KOPT-K1 (cell line): Measurements from ENCODE around the gene MTERF4.

Experiments
- H3K27ac ChIP-seq: fragments of 200-600 bp; sonication (generic); 2 replicates; pipeline ENCODE4 v1.5.1; 2016; ENCODE audit warnings: antibody characterized with exemption, mild to moderate bottlenecking, low read depth, low read length; ENCODE audit not compliant: poor library complexity, severe bottlenecking
- H3K36me3 ChIP-seq: fragments of 200-600 bp; sonication (generic); 2 replicates; pipeline ENCODE4 v1.5.1; 2017; ENCODE audit warnings: antibody characterized with exemption, mild to moderate bottlenecking, low read length, moderate library complexity; ENCODE audit not compliant: insufficient read depth
- H3K9me3 ChIP-seq: fragments of 200-600 bp; sonication (generic); 2 replicates; pipeline ENCODE4 v1.5.1; 2017; ENCODE audit warnings: antibody characterized with exemption, low read length, mild to moderate bottlenecking; ENCODE audit not compliant: insufficient read depth, poor library complexity, severe bottlenecking

Gene MTERF4

DNA sequence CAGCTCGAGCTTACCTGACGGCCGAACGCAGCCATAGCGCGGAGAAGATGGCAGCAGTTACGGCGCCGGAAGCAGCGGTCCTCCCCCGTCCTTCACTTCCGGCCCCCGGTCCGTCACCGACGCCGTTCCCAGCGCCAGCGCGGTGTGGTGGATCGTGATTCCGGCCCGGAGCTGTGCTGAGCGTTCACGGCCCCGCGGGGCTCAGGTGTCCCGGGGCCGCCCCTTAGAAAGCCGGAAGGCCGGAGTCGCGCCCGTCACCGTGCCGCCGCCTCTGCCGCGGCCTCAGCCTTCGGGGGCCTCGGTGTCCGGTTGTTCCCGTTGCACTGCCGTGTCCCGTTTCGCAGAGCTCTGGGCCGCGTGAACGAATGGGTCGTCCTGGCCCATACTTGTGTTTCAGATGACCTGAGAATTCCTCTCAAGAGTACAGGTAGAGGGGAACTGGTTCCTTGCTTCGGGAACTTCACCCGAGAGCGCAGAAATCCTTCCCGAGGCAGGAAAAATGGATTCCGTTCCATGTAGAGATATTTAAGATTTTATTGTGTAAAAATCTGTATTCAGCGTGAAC lies at the start of gene MTERF4:
TSS of gene MTERF4 (minus strand) at position 49 of the 565 bp plus-strand sequence. CDS start at position 35, 14 bp downstream.
- H3K9me3 ChIP-seq: no peaks in the 10 kb centered on the region
- peaks cover 40% of the 10 kb centered on the region for H3K36me3 ChIP-seq
- H3K27ac ChIP-seq: peak within 1 kb of the TSS; percentile 80

DNA sequence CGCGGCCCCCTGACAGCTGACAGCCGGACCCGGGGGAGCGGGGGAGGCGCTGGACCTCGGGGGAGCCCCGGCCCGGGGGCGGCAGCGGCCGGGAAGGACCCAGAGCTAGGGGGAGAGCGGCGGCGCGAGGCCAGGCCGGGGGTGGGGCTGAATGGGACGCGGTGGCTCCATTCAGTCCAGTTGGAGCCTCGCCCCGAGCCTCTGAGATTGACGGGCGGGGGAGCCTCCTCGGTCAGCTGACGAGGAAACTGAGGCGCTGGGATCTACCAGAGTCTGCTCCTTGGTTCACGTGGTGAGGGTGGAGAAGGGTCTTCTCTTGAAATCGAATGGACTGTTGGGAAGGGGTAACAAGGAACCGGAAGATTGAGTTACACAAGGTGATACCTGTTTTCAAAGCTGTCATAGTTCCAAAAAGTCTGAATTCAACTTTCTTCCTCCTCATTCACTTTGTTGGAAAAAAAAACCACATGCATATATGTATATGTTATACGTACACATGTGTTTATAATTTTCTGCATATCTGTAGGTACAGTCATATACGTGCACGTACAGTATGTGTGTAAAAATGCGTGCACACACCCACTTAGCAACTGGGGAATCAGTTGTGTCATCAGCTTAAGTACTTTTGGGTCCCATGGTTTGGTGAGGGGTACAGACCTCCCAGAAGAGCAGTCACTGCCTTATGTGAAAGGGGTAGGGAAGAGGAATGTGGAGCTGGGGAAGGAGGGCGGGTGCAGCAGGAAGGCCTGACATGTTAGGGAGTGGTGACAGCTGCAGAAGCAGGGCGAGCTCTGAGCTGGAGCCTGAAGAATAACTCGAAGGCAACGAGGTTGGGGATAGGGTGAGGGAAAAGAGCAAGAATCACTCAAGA lies 48.8 kb upstream of the MTERF4 start:
- Histone ChIP-seq H3K27ac (peak overlapping the region; percentile 71), H3K36me3 (peaks cover 25% of the 10 kb centered on the region), H3K9me3 (no peaks in the 10 kb centered on the region)

DNA sequence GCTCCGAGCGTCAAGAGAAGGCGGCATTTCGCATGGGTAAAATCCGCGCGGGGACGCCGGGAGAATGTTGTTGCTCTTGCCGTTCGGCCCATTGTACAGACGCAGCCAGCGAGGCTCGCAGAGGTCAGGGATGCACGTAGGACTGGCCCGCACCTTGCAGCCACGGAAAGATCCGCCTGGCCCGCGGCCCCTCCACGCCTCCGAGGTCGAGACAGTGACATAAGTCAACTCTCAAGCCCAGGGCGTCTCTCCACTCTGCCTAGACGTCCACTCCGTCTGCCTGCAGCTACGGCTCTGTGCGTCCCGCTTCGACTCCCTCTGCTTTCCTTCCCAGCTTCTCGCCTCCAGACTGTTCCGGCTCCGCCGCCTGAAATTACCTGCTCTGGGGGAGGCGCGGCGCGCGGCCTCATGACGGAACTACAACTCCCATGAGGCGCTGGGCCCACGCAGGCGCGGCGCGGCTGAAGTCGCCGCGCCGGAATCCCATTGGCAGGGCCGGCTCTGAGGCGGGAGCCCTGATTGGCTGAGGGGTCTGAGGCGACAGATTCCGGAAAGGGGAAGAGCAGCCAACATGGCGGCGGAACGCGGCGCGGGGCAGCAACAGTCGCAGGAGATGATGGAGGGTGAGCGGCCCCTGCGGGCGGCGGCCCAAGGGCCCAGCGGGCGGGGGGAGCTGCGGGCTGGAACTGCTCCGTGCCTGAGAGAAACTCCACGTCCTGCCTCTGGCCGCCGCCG lies 48.0 kb upstream of the MTERF4 start, which contains the start of gene PPP1R7:
TSS of gene PPP1R7 (plus strand) at position 543 of the 735 bp plus-strand sequence. CDS start at position 572, 29 bp downstream.
- no peaks in the 10 kb centered on the region for H3K9me3 ChIP-seq
- peaks cover 22% of the 10 kb centered on the region for H3K36me3 ChIP-seq
- peak within 1 kb of the TSS; percentile 71 for H3K27ac ChIP-seq

DNA sequence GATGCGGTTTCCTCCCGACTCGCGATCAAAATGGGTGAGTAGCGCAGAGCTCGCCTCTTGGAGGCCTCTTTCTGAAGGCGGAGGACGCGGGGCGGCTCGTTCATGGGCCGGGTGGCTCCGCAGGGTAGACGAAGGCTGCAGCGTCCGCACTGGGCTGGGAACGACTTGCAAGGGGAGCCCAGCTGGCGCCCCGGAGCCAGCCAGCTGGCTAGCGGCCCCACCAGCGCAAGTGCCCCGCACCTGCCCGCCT lies 47.5 kb upstream of the MTERF4 start:
- Histone ChIP-seq H3K36me3 (peaks cover 19% of the 10 kb centered on the region; the same call in 1 of the 2 replicates), H3K9me3 (no peaks in the 10 kb centered on the region), H3K27ac (peak overlapping the region; percentile 71)

GRCh38 chr2:241148891-241149674 lies 47.0 kb upstream of the MTERF4 start, which contains the start of gene PASK:
Gene PASK (minus strand): TSS chr2:241149472. CDS start chr2:241143032, 6,440 bp downstream.
- Histone ChIP-seq H3K36me3 (peaks cover 22% of the 10 kb centered on the region; the same call in 1 of the 2 replicates), H3K27ac (peak within 1 kb of the TSS; percentile 71), H3K9me3 (no peaks in the 10 kb centered on the region)

GRCh38 chr2:241148239-241148638 lies 46.2 kb upstream of the MTERF4 start:
- H3K27ac ChIP-seq: no peak overlapping the region
- no peaks in the 10 kb centered on the region for H3K9me3 ChIP-seq
- H3K36me3 ChIP-seq: peaks cover 18% of the 10 kb centered on the region; the same call in 1 of the 2 replicates

GRCh38 chr2:241147336-241147735 lies 45.2 kb upstream of the MTERF4 start:
- H3K27ac ChIP-seq: no peak overlapping the region
- H3K36me3 ChIP-seq: peaks cover 16% of the 10 kb centered on the region; the same call in 1 of the 2 replicates
- H3K9me3 ChIP-seq: no peaks in the 10 kb centered on the region

- Histone ChIP-seq H3K27ac (no peak overlapping the region), H3K9me3 (no peaks in the 10 kb centered on the region), H3K36me3 (peaks cover 24% of the 10 kb centered on the region; the same call in 1 of the 2 replicates)
These were observed 44.2 kb upstream of the MTERF4 start for GRCh38 chr2:241146286-241146685.

- H3K9me3 ChIP-seq: no peaks in the 10 kb centered on the region
- peaks cover 56% of the 10 kb centered on the region for H3K36me3 ChIP-seq
- no peak overlapping the region for H3K27ac ChIP-seq
These were observed 40.5 kb upstream of the MTERF4 start for GRCh38 chr2:241142593-241142992.

- no peaks in the 10 kb centered on the region for H3K9me3 ChIP-seq
- peaks cover 62% of the 10 kb centered on the region for H3K36me3 ChIP-seq
- no peak overlapping the region for H3K27ac ChIP-seq
These were observed 40.0 kb upstream of the MTERF4 start for GRCh38 chr2:241142063-241142462.

- H3K36me3 ChIP-seq: peaks cover 69% of the 10 kb centered on the region
- no peak overlapping the region for H3K27ac ChIP-seq
- H3K9me3 ChIP-seq: no peaks in the 10 kb centered on the region
These were observed 39.2 kb upstream of the MTERF4 start for GRCh38 chr2:241141214-241141770.

DNA sequence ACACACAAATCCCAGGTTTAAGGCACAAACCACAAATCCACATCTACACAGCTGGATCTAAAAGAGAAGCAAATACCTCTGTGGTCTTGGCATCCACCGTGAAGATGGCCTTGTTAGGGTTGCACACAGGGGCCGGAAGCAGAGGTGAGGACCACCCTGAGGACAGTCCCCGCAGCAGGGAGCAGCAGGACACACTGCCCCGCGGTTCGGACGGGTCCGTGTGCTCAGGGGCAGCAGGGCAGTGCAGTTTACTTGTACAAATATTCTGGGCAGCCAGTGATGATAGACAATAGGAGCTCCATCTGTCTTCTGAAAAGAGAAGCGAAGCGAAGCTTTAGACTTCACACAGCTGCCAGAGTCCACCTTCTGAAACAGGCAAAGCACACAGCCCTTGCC lies 38.4 kb upstream of the MTERF4 start:
- Histone ChIP-seq H3K27ac (no peak overlapping the region), H3K36me3 (peaks cover 78% of the 10 kb centered on the region), H3K9me3 (no peaks in the 10 kb centered on the region)

- H3K36me3 ChIP-seq: peaks cover 84% of the 10 kb centered on the region
- no peak overlapping the region for H3K27ac ChIP-seq
- H3K9me3 ChIP-seq: no peaks in the 10 kb centered on the region
These were observed 37.7 kb upstream of the MTERF4 start for GRCh38 chr2:241139531-241140444.
